ENCODE results near the gene ZNF576.

The ZNF576 gene

GRCh38 chr19:43569657-43570056 lies 26.7 kb upstream of the ZNF576 start:
- Histone ChIP-seq H3K9me2 (replicated peaks; ENCODE audit: insufficient read depth, low read length) (no peaks in the 10 kb centered on the region), H3K4me2 (ENCODE audit: low read depth, low read length, poor library complexity, severe bottlenecking) (no peak overlapping the region), H3K9ac (ENCODE audit: low read length) (no peak overlapping the region), H3K9me3 (ENCODE audit: insufficient read depth, low read length) (no peaks in the 10 kb centered on the region), H3K36me3 (ENCODE audit: low read length) (no peaks in the 10 kb centered on the region), H3K79me2 (ENCODE audit: insufficient read depth, low read length) (peaks cover 13% of the 10 kb centered on the region; the same call in 1 of the 2 replicates), H3K27me3 (ENCODE audit: low read length) (no peaks in the 10 kb centered on the region), H2AFZ (ENCODE audit: low read depth, low read length, severe bottlenecking) (no peak overlapping the region), H4K20me1 (ENCODE audit: low read depth, low read length) (no peaks in the 10 kb centered on the region), H3K4me3 (ENCODE audit: insufficient read depth, low read length, poor library complexity, severe bottlenecking) (no peak overlapping the region), H3K27ac (ENCODE audit: low read depth, low read length) (no peak overlapping the region), H3F3A (ENCODE audit: insufficient read depth) (no peaks in the 10 kb centered on the region)
- no peak for TF ChIP-seq CTCF (IDR thresholded peaks at IDR 0.05; ENCODE audit: insufficient read depth, low read length, poor library complexity, severe bottlenecking)
- TF ChIP-seq EZH2phosphoT487 (conservative IDR thresholded peaks at IDR 0.05; ENCODE audit: low read length): no peak

GRCh38 chr19:43570174-43570791 lies 26.1 kb upstream of the ZNF576 start:
- H3K27ac ChIP-seq (ENCODE audit: low read depth, low read length): no peak overlapping the region
- peaks cover 14% of the 10 kb centered on the region; the same call in 1 of the 2 replicates for H3K79me2 ChIP-seq (ENCODE audit: insufficient read depth, low read length)
- no peaks in the 10 kb centered on the region for H3F3A ChIP-seq (ENCODE audit: insufficient read depth)
- H3K27me3 ChIP-seq (ENCODE audit: low read length): no peaks in the 10 kb centered on the region
- H2AFZ ChIP-seq (ENCODE audit: low read depth, low read length, severe bottlenecking): no peak overlapping the region
- no peak overlapping the region for H3K9ac ChIP-seq (ENCODE audit: low read length)
- H3K4me3 ChIP-seq (ENCODE audit: insufficient read depth, low read length, poor library complexity, severe bottlenecking): no peak overlapping the region
- no peaks in the 10 kb centered on the region for H3K9me3 ChIP-seq (ENCODE audit: insufficient read depth, low read length)
- H3K4me2 ChIP-seq (ENCODE audit: low read depth, low read length, poor library complexity, severe bottlenecking): no peak overlapping the region
- TF ChIP-seq EZH2phosphoT487 (conservative IDR thresholded peaks at IDR 0.05; ENCODE audit: low read length): no peak
- no peak for TF ChIP-seq CTCF (IDR thresholded peaks at IDR 0.05; ENCODE audit: insufficient read depth, low read length, poor library complexity, severe bottlenecking)
- H3K9me2 ChIP-seq (replicated peaks; ENCODE audit: insufficient read depth, low read length): no peaks in the 10 kb centered on the region
- no peaks in the 10 kb centered on the region for H3K36me3 ChIP-seq (ENCODE audit: low read length)
- no peaks in the 10 kb centered on the region for H4K20me1 ChIP-seq (ENCODE audit: low read depth, low read length)

GRCh38 chr19:43572171-43572588 lies 24.2 kb upstream of the ZNF576 start:
- no peaks in the 10 kb centered on the region for H3K27me3 ChIP-seq (ENCODE audit: low read length)
- H3K9me2 ChIP-seq (replicated peaks; ENCODE audit: insufficient read depth, low read length): no peaks in the 10 kb centered on the region
- no peaks in the 10 kb centered on the region for H3F3A ChIP-seq (ENCODE audit: insufficient read depth)
- no peaks in the 10 kb centered on the region for H3K9me3 ChIP-seq (ENCODE audit: insufficient read depth, low read length)
- TF ChIP-seq EZH2phosphoT487 (conservative IDR thresholded peaks at IDR 0.05; ENCODE audit: low read length) (no peak), CTCF (IDR thresholded peaks at IDR 0.05; ENCODE audit: insufficient read depth, low read length, poor library complexity, severe bottlenecking) (no peak)
- H3K27ac ChIP-seq (ENCODE audit: low read depth, low read length): no peak overlapping the region
- no peaks in the 10 kb centered on the region for H3K36me3 ChIP-seq (ENCODE audit: low read length)
- H4K20me1 ChIP-seq (ENCODE audit: low read depth, low read length): no peaks in the 10 kb centered on the region
- no peak overlapping the region for H3K4me3 ChIP-seq (ENCODE audit: insufficient read depth, low read length, poor library complexity, severe bottlenecking)
- H3K79me2 ChIP-seq (ENCODE audit: insufficient read depth, low read length): peaks cover 11% of the 10 kb centered on the region; the same call in 1 of the 2 replicates
- H2AFZ ChIP-seq (ENCODE audit: low read depth, low read length, severe bottlenecking): no peak overlapping the region
- no peak overlapping the region for H3K4me2 ChIP-seq (ENCODE audit: low read depth, low read length, poor library complexity, severe bottlenecking)
- no peak overlapping the region for H3K9ac ChIP-seq (ENCODE audit: low read length)

Data from SU-DHL-6 (cell line).